OCI-LY3 (cell line): ENCODE measurements around the gene CFC1.
"Not testable (repeated sequence)": the region's sequence is repeated elsewhere in the genome, so short reads cannot be mapped to it uniquely, and the experiment has no call there.

ENCODE experiments used
- H2AFZ ChIP-seq: fragments of 200-600, 300-600 bp; shearing (Covaris generic); 2 replicates; pipeline ENCODE4 v1.6.0; 2014; ENCODE audit warnings: antibody characterized with exemption, low read depth, low read length
- H3K27ac ChIP-seq: fragments of 200-600, 300-600 bp; sonication (generic); 2 replicates; pipeline ENCODE4 v1.5.1; 2014; ENCODE audit warnings: mild to moderate bottlenecking, low read length, moderate library complexity, mixed read lengths
- H3K27me3 ChIP-seq: fragments of 200-600, 300-600 bp; sonication (generic); 2 replicates; pipeline ENCODE4 v1.6.1; 2014; ENCODE audit warnings: low read depth, low read length, mixed read lengths
- H3K36me3 ChIP-seq: fragments of 200-600, 300-600 bp; sonication (generic); replicated peaks from 2 replicates; pipeline ENCODE3; 2014; ENCODE audit warnings: low read depth, low read length, mixed read lengths
- H3K4me1 ChIP-seq: fragments of 300-600, 200-600 bp; sonication (generic); 2 replicates; pipeline ENCODE4 v1.6.1; 2014; ENCODE audit warnings: low read length, mixed read lengths
- H3K4me2 ChIP-seq: fragments of 200-600, 300-600 bp; sonication (generic); 2 replicates; pipeline ENCODE4 v1.6.1; 2014; ENCODE audit warnings: low read length, mixed read lengths
- H3K4me3 ChIP-seq: fragments of 300-600, 200-600 bp; sonication (generic); 2 replicates; pipeline ENCODE4 v1.5.1; 2014; ENCODE audit warnings: antibody characterized with exemption, mild to moderate bottlenecking, low read length, moderate library complexity
- H3K79me2 ChIP-seq: fragments of 300-600, 200-600 bp; shearing (Covaris generic); 2 replicates; pipeline ENCODE4 v1.6.1; 2014; ENCODE audit warnings: mild to moderate bottlenecking, low read length, mixed read lengths
- H3K9ac ChIP-seq: fragments of 300-600, 200-600 bp; shearing (Covaris generic); 2 replicates; pipeline ENCODE4 v1.6.0; 2014; ENCODE audit warnings: mild to moderate bottlenecking, low read length, moderate library complexity
- H3K9me3 ChIP-seq: fragments of 200-600, 300-600 bp; shearing (Covaris generic); 2 replicates; pipeline ENCODE4 v1.6.1; 2014; ENCODE audit warnings: low read length, mixed read lengths; ENCODE audit not compliant: insufficient read depth
- H4K20me1 ChIP-seq: fragments of 200-600, 300-600 bp; sonication (generic); 2 replicates; pipeline ENCODE4 v1.6.1; 2016; ENCODE audit warnings: low read length, mixed read lengths; ENCODE audit not compliant: insufficient read depth

Gene CFC1

DNA sequence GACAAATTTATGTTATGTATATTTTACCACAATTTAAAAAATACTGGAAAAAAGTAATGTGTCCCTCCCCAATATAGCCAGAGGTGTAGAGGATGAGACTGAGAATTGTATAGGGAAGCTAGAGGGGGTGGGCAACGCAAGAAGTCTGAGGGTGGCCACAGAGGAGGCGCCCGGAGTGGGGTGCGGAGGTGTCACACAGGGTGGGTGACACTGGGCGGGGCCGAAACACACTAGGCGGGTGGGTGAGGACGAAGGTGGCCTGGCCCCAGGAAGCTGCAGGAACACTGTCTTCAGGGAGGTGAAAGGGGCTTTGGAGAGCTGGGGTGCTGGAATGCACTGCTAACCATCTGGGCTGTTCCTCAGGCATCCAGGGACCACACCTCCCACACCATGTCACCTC, 42.9 kb downstream of the CFC1 start:
- H3K9ac ChIP-seq, H3K4me3 ChIP-seq, H3K27me3 ChIP-seq, H3K79me2 ChIP-seq, H3K9me3 ChIP-seq, H3K36me3 ChIP-seq, H3K4me2 ChIP-seq, H3K27ac ChIP-seq, H4K20me1 ChIP-seq, H3K4me1 ChIP-seq, H2AFZ ChIP-seq: not testable (repeated sequence)

DNA sequence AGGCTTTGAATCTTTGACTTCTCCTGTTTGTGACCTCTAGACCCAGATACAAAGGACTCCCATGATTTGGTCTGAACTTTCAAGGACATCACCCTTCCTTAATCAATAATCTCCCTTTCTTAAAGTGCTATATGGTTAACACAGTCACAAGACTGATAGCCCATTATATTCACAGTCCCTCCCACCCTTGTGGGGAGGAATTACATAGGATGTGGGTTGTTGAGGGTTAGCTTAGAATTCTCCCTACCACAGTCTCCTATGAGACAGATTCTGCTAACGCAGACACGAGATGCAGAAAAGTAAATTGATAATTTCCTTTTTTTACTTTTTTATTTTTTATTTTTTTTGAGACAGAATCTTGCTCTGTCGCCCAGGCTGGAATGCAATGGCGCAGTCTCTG, 45.2 kb downstream of the CFC1 start:
- not testable (repeated sequence) for H3K27me3 ChIP-seq, H3K4me1 ChIP-seq, H2AFZ ChIP-seq, H3K4me2 ChIP-seq, H4K20me1 ChIP-seq, H3K27ac ChIP-seq, H3K79me2 ChIP-seq, H3K36me3 ChIP-seq, H3K4me3 ChIP-seq, H3K9me3 ChIP-seq, H3K9ac ChIP-seq

DNA sequence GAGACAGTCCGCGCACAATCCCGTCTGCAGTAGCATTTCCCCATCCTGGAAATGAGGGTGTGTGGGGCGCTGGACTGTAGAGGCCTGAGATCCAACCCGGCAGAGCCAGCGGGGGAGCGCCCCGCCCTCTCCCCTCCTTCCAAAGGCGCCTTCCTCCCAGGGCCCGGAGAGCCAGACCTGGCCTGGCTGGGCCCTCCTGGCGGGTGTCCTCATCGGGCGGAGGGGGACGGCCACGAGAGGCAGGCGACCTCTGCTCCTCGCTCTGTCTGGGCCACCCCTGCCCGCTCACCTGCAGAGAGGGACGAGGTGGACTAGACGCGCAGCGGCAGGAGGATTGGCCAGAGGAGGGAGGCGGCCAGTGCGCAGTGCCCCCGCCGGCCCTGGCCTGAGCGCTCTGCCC, 49.9 kb downstream of the CFC1 start:
- H3K27ac ChIP-seq, H4K20me1 ChIP-seq, H3K4me2 ChIP-seq, H3K36me3 ChIP-seq, H3K4me3 ChIP-seq, H2AFZ ChIP-seq, H3K4me1 ChIP-seq, H3K27me3 ChIP-seq, H3K79me2 ChIP-seq, H3K9ac ChIP-seq, H3K9me3 ChIP-seq: not testable (repeated sequence)

DNA sequence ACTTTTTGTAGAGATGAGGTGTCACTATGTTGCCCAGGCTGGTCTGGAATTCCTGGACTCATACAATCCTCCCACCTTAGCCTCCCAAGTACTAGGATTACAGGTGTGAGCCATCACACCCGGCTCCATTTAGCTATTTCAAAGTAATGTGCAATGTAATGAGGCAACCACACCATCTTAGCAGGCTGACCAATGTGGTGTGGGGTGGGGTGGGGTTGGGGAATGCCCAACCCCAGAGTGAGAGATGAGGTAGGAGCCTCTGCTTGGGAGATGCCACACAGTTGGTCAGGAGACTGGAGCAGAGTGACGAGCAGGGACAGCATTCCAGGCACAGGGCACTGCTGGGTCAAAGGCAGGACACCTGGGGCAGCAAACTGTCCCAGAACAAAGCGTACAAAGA, 51.0 kb downstream of the CFC1 start:
- not testable (repeated sequence) for H3K9ac ChIP-seq, H3K4me2 ChIP-seq, H3K4me1 ChIP-seq, H3K4me3 ChIP-seq, H3K79me2 ChIP-seq, H3K27ac ChIP-seq, H2AFZ ChIP-seq, H3K9me3 ChIP-seq, H4K20me1 ChIP-seq, H3K27me3 ChIP-seq, H3K36me3 ChIP-seq

DNA sequence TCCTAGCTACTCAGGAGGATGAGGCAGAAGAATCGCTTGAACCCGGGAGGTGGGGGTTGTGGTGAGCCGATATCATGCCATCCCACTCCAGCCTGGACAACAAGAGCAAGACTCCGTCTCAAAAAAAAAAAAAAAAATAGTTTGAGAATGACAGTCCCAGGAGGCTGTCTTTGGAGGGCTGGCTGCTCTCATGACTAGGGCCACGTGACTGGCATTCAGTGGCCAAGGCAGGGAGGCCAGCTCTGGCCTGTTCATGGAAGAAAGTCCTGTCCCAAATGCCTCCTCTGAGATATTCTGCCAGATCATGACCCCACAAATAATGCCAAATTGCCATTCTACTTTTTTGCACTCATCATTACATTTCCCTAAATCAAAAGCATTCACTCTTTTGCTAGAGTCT, 54.4 kb downstream of the CFC1 start:
- H3K4me2 ChIP-seq, H3K27me3 ChIP-seq, H2AFZ ChIP-seq, H3K9me3 ChIP-seq, H3K79me2 ChIP-seq, H3K4me3 ChIP-seq, H3K27ac ChIP-seq, H4K20me1 ChIP-seq, H3K9ac ChIP-seq, H3K4me1 ChIP-seq, H3K36me3 ChIP-seq: not testable (repeated sequence)

DNA sequence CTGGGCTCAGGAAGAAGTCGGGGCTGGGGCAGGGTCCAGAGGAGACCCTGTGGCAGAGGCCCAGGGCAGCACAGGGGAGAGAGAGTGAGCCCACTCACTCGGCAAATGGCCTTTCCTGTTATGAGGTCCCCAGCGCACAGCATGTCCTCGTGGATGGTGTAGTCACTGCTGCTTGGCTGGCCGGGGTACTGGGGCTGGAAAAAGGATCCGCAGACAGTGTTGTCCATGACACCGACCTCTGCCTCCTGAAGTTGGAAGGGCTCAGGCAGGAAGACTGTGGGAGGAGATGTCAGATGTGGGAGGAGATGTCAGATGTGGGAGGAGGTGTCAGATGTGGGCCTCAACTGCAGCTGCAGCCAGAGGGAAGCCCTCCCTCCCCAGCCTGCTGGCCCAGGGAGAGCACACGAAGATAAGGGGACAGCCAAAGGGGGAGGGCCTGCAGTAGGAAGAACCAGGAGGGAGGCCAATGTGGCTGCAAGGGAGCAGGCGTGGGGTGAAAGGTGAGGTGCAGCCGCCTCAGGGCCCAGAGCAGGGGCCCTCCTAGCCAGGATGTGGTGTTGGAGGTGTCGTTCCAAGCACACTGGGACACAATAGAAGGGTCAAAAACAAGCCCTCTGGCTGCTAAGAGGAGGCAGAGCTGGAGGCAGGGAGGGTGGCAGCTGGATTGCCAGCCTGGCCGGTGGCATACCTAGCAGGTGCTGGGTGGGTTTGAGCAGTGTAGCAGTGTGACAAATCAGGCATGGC, 55.4 kb downstream of the CFC1 start:
- not testable (repeated sequence) for H3K4me2 ChIP-seq, H3K36me3 ChIP-seq, H3K9me3 ChIP-seq, H3K9ac ChIP-seq, H3K27ac ChIP-seq, H2AFZ ChIP-seq, H3K4me1 ChIP-seq, H3K79me2 ChIP-seq, H3K4me3 ChIP-seq, H3K27me3 ChIP-seq, H4K20me1 ChIP-seq

DNA sequence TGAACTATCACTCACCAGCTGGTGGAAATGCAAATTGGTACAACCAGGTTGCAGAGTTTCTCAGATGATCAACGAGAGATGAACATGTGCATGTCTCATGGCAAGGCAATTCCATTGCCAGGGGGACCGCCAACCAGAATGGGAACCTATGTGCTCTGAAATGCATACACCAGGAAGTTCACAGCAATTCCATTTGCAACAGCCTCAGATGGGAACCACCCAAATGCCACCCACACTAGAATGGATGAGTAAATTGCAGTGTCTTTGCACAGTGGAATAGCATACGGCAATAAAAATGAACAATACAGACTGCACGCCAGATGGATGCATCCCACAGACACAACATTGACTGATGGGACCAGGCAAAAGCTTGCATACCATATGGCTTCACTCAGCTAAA, 56.6 kb downstream of the CFC1 start:
- H3K4me3 ChIP-seq, H3K9me3 ChIP-seq, H2AFZ ChIP-seq, H3K27ac ChIP-seq, H3K9ac ChIP-seq, H3K79me2 ChIP-seq, H3K36me3 ChIP-seq, H3K4me1 ChIP-seq, H3K27me3 ChIP-seq, H3K4me2 ChIP-seq, H4K20me1 ChIP-seq: not testable (repeated sequence)
